NCI-H82 treated with DMSO at 0.1 percent for 48 hours (cell line): ENCODE results near the gene OR2D2.
A peak's percentile ranks its signal among the peaks of the same experiment; 100 is the strongest.
"Not testable (repeated sequence)": the region's sequence is repeated elsewhere in the genome, so short reads cannot be mapped to it uniquely, and the experiment has no call there.

ENCODE experiments used
- DNase-seq: peaks from one replicate; lab custom pipeline; 2025; ENCODE audit not compliant: unreplicated experiment; lab: John Stamatoyannopoulos, UW

Gene OR2D2, protein sequence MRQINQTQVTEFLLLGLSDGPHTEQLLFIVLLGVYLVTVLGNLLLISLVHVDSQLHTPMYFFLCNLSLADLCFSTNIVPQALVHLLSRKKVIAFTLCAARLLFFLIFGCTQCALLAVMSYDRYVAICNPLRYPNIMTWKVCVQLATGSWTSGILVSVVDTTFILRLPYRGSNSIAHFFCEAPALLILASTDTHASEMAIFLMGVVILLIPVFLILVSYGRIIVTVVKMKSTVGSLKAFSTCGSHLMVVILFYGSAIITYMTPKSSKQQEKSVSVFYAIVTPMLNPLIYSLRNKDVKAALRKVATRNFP

DNA sequence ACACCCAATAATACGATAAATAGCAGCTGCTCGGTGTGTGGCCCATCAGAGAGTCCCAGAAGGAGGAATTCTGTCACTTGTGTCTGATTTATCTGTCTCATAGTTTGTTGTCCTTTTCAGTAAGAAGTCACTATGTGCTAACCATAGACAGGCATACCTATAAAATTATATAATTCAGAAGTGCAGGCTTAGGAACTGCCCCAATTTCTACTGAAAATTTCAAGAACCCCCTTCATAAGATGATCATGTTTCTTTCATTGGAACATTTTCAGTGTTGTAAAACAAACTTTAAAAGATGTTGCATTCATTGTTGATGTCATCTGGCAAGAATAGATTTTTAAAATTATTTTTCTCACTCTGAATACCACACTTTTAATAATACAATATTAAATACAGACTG, at the start of gene OR2D2:
TSS of gene OR2D2 (minus strand) at position 101 of the 400 bp plus-strand sequence. CDS start at position 101, 0 bp downstream.
- DNase-seq = no peak

DNA sequence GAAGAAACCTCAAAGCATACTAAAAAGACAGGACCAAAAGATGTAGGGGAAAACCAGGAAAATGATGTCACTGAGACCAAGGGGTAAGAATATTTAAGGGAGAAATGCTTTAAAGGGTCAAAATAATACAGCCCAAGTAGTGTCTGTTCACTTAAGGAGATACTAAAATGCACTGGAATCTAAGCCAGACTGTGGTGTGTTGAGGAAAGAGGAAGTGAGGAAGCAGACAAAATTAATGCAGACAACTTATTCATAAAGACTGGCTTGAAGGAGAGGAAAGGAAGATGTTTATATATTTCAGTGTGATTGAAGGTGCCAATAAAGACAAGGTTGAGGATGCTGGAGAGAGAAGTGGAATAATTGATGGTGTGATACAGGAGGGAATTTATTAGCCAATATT, 49.7 kb upstream of the OR2D2 start:
- DNase-seq = no peak

DNA sequence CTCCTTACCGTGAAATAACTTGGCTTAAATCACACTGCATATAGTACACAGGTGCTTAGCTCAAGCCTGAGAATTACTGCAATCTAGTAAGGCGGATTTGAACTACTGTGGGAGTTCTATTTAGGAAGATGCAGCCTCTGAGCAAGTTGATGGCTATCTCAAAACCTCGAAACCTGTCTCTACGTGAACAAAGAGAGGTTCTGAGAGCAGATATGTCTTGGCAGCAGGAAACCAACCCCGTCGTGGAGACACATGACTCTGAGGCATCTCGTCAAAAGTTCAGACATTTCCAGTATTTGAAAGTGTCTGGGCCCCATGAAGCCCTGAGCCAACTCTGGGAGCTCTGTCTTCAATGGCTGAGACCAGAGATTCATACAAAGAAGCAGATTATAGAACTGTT, 39.8 kb upstream of the OR2D2 start:
- DNase-seq = no peak

DNA sequence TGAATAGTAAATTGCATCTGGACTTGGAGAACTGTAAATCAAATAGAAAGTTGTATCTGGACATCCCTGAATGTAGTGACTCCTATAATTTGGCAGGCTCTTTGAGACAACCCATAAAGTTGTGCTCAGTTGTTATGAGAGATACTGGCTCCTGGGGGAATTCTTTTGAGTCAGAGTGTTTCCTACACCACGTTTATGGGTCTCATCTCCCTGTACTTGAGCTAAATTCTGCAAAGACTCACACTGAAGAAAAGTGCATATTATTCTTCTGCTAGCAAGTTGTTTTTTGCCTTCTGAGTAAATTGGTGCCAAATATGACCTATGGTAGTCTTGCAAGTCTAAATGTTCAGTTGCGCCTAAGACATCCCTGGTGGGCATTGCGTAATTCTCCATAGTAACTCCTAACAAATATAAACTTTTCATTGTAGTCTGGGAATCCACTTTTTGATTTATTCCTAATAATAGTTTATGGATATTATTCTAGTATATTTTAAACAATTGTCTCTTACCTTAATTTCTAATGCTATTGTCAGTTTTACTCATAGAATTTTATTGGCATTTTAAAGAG, 38.9 kb upstream of the OR2D2 start:
- no peak for DNase-seq

DNA sequence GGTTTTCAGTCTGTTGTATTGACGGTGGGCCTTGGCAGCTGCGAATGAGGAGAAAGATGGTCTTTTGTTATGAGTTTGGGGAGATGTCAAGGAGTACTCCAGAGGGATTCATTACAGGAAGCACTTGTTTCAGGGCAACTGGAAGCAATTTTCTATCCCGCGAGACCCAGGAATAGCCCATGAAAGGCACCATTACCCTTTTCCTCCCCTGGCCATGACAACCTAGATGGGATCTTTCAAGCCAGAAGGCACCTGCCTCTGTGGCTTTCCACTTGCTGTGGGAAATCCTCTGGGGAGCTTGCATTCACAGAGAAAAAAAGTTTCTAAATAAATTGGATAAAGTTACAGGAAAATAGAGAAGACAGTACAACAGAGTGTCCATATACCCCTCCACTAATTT, 36.6 kb upstream of the OR2D2 start:
- no peak for DNase-seq

DNA sequence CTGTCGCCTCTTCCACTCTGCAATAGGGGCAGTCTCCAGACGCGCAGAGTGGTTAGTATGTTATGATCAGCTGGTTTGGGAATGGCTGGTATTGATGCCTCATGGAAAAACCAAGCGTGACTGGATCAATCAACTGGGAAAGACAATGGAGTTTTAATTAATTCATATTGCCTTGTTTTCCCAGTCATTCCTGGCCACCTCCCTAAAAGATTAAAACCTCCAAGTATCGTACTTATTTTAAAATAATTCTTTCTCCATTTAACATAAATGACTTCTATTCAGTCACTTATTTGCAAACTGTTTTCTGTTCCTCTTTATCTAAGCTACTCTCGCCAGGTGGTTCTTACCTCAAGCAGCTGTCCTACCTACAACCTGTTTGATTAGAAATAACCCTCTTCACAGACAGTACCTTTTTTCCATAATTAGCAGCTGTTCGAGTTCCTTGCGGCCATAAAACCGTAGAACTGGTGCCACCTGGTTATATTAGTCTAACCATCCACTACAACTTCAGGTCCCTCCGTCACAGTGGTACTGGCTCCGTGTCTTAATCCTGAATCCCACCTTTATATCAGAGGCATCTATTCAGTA, 34.8 kb upstream of the OR2D2 start:
- DNase-seq = no peak

DNA sequence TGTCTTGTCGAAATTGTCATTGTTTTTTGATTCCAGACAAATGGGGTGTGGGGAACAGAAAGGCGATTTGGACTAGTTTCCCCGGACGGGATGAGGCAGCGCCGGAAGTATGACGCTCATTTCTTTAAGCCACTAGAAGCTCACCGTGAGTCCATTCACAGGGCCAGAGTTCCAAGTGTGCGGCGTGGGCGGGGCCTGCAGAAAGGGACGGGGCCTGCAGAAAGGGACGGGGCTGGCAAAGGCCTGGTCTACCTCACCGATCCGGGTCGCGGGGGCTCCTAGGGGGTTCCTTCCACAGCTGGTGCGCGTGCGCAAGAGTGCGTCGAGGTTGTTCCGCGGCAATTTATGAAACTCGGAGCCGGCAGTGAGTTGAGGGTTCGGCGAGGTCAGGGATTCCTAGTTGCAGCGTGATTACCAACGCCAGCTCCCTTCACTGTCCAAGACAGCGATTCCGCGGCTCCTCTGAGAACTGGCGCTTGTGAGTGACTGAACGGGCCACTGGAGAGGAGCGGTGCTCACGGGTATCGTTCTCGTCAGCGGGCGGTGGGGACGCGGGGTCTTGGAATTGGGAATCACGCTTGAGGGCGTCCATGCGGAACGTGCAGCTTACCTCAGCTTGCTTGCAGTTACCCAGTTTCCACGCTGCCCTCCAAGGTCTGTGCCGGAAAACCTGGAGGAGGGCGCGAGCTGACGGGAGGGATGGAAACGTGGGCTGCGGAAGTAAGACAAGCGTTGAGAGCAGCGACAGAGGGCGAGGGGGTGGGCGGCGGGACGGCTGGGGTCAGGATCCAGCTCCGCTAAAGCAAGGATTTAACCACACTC, 34.1 kb upstream of the OR2D2 start, which contains the start of gene ZNF215:
TSS of gene ZNF215 (plus strand) at position 219 of the 822 bp plus-strand sequence. CDS start 5,847 bp downstream, outside the sequence.
- peak; percentile 78 for DNase-seq

DNA sequence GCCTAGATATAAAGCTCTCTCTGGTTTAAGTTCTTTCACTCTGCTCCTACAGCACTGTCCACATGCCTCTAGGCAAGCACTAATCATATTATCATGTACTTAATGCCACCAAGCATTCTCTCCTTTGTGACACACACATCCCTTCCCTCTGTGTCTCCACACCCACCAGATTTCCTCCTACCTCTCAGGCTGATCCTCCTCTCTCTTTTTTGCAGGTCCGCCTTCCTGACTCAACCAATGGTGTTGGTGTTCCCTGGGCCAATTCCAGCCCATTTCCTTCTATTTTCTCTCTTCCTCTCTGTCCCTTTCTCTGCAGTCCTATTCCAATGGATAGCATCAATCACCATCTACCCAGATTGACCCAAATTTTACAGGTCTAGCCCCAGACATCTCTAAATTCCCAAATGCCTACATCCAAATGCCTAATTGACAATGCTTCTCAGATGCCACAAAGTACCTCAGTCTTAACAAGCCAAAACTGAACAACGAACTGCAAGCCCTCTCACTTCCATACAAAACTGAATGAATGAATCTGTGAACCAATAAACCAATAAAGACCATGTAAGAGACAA, 33.4 kb upstream of the OR2D2 start:
- peak; percentile 78 for DNase-seq

DNA sequence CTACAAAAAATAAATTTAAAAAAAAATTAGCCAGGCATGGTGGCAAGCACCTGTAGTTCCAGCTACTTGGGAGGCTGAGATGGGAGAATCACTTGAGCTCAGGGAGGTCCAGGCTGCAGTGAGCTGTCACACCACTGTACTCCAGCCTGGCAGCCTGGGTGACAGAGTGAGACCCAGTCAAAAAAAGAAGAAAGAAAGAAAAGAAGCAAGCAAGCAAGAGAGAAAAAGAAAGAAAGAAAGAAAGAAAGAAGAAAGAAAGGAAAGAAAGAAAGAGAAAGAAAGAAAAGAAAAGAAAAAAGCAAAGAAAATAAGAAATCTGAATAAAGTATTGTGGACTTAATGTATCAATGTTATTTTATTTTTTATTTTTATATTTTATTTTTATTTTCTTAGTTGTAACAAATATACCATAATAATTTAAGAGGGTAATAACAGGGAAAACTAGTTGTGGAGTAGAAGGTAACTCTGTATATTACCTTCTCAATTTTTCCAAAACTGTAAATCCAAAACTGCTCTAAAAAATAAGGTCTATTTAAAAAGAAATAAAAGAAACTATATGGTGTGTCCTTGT, 32.8 kb upstream of the OR2D2 start:
- DNase-seq = no peak

DNA sequence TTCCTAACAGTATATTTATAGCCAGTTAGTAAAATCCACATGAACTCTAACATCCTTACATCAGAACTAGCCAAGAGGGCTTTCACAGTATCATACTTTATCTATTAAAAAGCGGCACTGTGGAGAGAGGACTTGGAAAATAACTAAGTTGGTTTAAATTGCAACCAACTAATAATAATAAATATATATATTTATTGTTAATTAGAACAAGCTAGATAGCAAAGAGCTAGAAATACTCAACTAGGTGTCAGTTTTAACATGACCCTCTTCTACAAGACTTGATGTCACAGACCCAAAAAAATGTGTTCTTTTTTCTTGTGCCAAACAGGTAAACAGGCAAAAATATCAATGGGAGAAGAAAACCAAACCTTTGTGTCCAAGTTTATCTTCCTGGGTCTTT, 28.4 kb upstream of the OR2D2 start, which contains the start of gene OR2D3:
TSS of gene OR2D3 (plus strand) at position 301 of the 400 bp plus-strand sequence. CDS start at position 301, 0 bp downstream.
- no peak for DNase-seq

DNA sequence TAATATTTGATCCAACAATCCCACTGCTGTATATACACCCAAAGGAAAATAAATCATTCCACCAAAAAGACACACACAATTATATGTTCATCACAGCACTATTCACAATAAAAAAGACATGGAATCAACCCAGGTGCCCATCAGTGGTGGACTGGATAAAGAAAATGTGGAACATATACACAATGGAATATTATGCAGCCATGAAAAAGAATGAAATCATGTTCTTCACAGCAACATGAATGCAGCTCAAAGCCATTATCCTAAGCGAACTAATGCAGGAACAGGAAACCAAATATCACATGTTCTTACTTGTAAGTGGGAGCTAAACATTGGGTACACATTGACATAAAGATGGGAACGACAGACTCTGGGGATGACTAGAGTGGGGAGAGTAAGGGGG, 27.4 kb upstream of the OR2D2 start:
- DNase-seq = no peak

DNA sequence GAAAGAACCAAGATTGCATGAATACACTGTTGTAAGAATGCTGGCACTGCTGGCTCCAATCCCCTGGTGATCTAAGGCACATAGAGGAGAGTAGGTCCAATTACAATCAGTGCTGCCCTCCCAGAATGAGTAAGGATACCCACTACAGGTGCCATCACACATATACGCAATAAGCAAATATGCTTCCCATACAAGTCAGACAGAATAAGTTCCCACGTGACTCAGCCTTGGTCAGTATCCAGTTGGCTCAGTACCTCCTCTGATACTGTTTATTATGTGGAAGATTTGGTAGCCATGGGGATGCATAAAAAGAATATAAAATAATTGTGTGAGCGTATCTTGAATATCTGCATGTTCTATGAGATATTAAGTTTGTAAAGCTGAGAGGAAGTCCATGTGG, 19.6 kb upstream of the OR2D2 start:
- no peak for DNase-seq

DNA sequence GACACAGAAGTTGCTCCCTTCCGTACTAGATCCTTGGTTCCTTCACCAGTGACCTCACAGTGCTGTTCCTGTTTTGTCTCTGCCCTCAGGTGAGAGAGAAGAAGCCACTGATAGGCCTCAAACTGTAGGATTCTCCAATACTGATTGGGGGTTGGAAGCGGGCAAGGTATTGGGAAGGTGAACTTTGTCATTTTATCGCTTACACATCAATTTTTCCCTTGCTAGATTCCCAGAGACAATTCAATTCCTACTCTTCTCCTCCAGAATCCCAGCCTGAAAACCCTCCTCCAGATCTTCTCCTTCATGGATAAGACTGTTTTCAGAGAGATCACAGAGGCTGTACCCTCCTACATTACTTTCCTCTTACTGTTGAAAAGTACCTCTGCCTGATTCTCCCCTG, 19.1 kb upstream of the OR2D2 start:
- DNase-seq = no peak

DNA sequence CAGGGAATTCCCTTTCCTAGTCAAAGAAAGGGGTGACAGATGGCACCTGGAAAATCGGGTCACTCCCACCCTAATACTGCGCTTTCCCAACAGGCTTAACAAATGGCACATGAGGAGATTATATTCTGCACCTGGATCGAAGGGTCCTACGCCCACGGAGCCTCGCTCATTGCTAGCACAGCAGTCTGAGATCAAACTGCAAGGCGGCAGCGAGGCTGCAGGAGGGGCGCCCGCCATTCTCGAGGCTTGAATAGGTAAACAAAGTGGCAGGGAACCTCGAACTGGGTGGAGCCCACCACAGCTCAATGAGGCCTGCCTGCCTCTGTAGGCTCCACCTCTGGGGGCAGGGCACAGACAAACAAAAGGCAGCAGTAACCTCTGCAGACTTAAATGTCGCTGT, 12.5 kb upstream of the OR2D2 start:
- DNase-seq = not testable (repeated sequence)

DNA sequence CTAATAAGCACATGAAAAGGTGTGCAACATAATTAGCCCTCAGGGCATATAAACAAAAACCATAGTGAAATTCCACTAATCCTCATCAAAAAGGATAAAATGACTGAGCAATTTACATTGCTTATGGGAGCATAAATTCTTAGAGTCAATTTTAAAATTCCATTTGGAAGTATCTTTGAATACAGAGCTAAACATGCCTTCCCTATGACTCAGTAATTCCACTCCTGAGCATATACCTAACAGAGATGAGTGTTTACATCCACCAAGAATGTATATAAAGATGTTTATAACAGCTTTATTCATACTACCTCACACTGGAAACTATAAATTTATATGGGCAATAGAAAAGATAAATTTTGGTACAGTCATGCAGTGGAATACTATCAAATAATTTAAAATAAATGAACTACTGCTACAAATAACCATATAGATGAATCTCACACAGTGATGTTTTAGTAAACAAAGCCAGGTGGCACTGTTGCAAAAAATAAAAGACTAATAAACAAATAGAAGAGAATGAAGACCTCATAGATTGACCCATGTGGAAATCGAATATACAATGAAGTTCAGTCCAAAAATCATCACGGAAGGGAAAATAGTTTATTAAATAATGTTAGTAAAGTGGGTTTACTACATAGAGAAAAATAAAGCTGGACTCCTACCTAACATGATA, 8.2 kb upstream of the OR2D2 start:
- no peak for DNase-seq

DNA sequence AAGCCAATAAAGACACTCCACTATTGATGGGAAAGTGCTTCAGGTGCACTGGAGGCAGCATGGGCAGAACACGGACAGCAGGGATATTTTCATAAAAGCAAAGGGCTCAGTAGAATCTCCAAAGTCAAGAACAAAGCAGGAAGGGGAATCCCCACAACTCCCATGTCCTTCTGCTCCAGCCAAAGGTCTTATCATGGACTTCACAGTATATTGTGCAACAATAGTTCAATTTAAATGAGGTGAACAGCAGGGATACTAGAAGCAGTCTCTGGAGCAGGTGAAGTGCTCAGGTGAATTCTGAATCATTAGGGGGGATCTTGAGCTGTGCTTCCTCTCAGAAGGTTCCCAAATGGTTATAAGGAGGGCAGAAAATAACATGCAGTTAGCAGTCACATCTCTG, 6.6 kb upstream of the OR2D2 start:
- no peak for DNase-seq

DNA sequence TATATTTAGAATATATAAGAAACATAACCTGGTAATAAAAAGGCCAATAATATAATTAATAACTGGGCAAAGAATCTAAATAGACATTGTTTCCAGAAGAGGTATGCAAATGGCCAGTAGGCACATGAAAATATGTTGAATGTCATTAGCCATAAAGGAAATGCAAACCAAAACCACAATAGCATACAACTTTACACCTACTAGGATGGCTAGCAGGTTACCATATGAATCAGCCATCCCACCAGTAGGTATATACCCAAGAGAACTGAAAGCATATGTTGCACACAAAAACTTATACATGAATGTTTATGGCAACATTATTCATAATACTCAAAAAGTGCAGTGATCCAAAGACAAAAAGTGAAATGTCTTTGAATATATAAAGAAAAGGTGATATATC, 2.7 kb upstream of the OR2D2 start:
- no peak for DNase-seq

DNA sequence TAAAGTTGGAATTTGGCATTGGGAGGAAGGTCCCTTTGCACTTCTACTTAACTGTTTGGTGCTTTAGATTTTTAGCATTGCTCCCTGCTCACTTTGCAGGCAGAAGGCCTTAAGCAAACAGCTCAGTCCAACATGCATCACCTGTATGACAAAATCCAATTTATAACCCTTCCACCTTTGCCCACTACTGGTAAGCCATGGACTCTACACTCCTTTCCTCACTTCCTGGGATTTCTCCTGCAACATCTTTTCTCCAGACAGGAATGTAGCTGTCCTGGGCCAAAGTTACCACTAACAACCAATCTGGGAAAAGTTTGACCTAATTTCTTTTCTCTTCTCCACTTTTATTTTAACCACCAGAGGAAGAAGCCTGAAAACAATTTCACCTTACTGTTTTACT, 1.8 kb upstream of the OR2D2 start:
- no peak for DNase-seq

DNA sequence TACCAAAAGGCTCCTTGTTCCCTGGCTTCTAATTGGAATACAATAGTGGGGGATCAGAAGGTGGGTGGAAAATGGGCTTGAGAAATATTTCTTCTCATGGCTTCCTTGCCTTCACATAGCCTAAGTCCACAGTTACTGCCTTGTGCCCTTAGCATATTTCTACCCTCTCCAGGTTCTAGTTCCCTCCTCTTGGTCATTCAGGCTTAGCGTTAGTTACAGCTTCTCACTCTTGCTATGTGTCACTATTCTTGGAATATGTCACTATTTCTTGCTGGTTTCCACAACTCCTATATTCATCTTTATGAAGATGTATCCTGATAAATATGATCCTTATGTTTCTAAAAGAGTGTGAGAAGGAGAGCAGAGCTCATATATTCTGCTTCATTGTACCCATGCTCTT, 2.5 kb downstream of the OR2D2 start:
- no peak for DNase-seq

DNA sequence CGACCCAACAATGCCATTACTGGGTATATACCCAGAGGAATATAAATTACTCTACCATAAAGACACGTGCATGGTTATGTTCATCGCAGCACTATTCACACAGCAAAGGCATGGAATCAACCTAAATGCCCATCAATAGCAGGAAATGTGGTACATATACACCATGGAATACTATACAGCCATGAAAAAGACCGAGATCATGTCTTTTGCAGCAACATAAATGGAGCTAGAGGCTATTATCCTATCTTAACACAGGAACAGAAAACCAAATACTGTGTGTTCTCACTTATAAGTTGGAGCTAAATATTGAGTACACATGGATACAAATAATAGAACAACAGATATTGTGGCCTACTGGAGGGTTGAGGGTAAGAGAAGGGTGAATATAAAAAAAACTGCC, 3.5 kb downstream of the OR2D2 start:
- no peak for DNase-seq
